Panc1 (cell line): ENCODE results near the gene SUMF2. TPM values are rescaled to one million over a fixed set of nuclear protein-coding genes. Genes with fewer than 3 reads are reported as not detected.

Experiments
- ATAC-seq: fragments of 200-7000 bp; cut with Tn5 transposase; 2 replicates; pipeline ENCODE4 v1.9.1; 2020; ENCODE audit warnings: mild to moderate bottlenecking, moderate library complexity
- BruUV-seq: library from RNA; stranded (reverse); fragments of 400-500 nt; replicated peaks from 2 replicates; lab custom pipeline; 2021; lab: Mats Ljungman, UMichigan
- CTCF ChIA-PET: fragments of 300-600 bp; sonication (Branson Sonifier 250); formaldehyde crosslinking; loops from one replicate; lab custom pipeline; 2022; ENCODE audit warnings: antibody characterized with exemption; lab: Charles Lee
- POLR2A ChIA-PET: fragments of 300-600 bp; sonication (Branson Sonifier 250); formaldehyde crosslinking; loops from one replicate; lab custom pipeline; 2022; ENCODE audit warnings: antibody characterized with exemption; lab: Charles Lee
- DNase-seq: peaks from one replicate; pipeline ENCODE4 v3.0.0-alpha.2; 2010; ENCODE audit warnings: low read depth, low spot score
- H3K27ac ChIP-seq: 2 replicates; pipeline ENCODE4 v1.5.1; 2011; ENCODE audit warnings: mild to moderate bottlenecking, low read length, inconsistent platforms
- H3K27me3 ChIP-seq: fragments of 200-500 bp; sonication (Bioruptor generic); 2 replicates; pipeline ENCODE4 v1.6.0; 2014; ENCODE audit warnings: low read length, inconsistent platforms; ENCODE audit not compliant: control insufficient read depth, insufficient read depth
- H3K36me3 ChIP-seq: fragments of 200-500 bp; sonication (Bioruptor generic); 2 replicates; pipeline ENCODE4 v1.5.1; 2014; ENCODE audit warnings: inconsistent platforms, mild to moderate bottlenecking, low read length, moderate library complexity; ENCODE audit not compliant: control insufficient read depth, insufficient read depth
- H3K4me1 ChIP-seq: 2 replicates; pipeline ENCODE4 v1.5.1; 2011; ENCODE audit warnings: inconsistent platforms, mild to moderate bottlenecking, low read length, moderate library complexity; ENCODE audit not compliant: control insufficient read depth, insufficient read depth
- H3K4me3 ChIP-seq, 2 experiments: 2 replicates each; pipeline ENCODE4 v1.5.1; 2011 to 2012; ENCODE audit warnings: low read depth in 2 of 2, low read length in 2 of 2, mild to moderate bottlenecking in 2 of 2, inconsistent platforms in 1 of 2, moderate library complexity in 1 of 2
- H3K9me3 ChIP-seq: fragments of 200-500 bp; sonication (Bioruptor generic); 2 replicates; pipeline ENCODE4 v1.5.1; 2014; ENCODE audit warnings: low read depth, mild to moderate bottlenecking, inconsistent platforms, low read length, moderate library complexity; ENCODE audit not compliant: control insufficient read depth, insufficient read depth
- CTCF ChIP-seq: fragments of 450-650 bp; IDR thresholded peaks from 2 replicates; pipeline ENCODE4 v1.5.1; 2017; ENCODE audit warnings: mild to moderate bottlenecking
- POLR2AphosphoS5 ChIP-seq: IDR thresholded peaks from 2 replicates; pipeline ENCODE4 v1.6.1; 2012; ENCODE audit warnings: mild to moderate bottlenecking, low read depth, low read length, moderate library complexity
- REST ChIP-seq, 2 experiments: IDR thresholded peaks; 2 replicates each; pipeline ENCODE4 v1.6.1; 2011 to 2012; ENCODE audit warnings: low read depth in 2 of 2, control low read depth in 1 of 2, low read length in 1 of 2, mild to moderate bottlenecking in 1 of 2, moderate library complexity in 1 of 2; ENCODE audit not compliant: insufficient read depth in 1 of 2
- SIN3A ChIP-seq: IDR thresholded peaks from 2 replicates; pipeline ENCODE4 v1.6.1; 2012; ENCODE audit warnings: low read depth, mild to moderate bottlenecking, low read length, moderate library complexity, borderline replicate concordance; ENCODE audit not compliant: insufficient read depth
- TCF7L2 ChIP-seq: IDR thresholded peaks from 2 replicates; pipeline ENCODE4 v1.6.1; 2011; ENCODE audit warnings: mild to moderate bottlenecking, low read depth, low read length, inconsistent platforms
- in situ Hi-C: cut with HindIII; loops from 2 replicates; pipeline ENCODE4 v1.10.0; 2016; ENCODE audit warnings: low sequenced_read_pairs, low pct_unique_long_range_greater_than_20kb
- intact Hi-C: fragments of 100-400 bp; cut with micrococcal nuclease; formaldehyde crosslinking; loops from one replicate; pipeline ENCODE4 v1.10.0; 2022; ENCODE audit not compliant: unreplicated experiment
- total RNA-seq: library from RNA; stranded (reverse); gene quantifications from one replicate; pipeline ENCODE4 v1.2.1, GENCODE V29; 2021; ENCODE audit not compliant: unreplicated experiment

The SUMF2 gene
- total RNA-seq, 1 experiment from 2014 or later, result 156 TPM

- Histone ChIP-seq H3K27me3 (no peaks in the 10 kb centered on the region), H3K36me3 (no peaks in the 10 kb centered on the region), H3K4me3 (no peak overlapping the region), H3K4me1 (no peaks in the 10 kb centered on the region), H3K9me3 (no peaks in the 10 kb centered on the region), H3K27ac (no peak overlapping the region)
- ChIA-PET CTCF (no interaction called here), POLR2A (no interaction called here)
- DNase-seq, result no peak
- TF ChIP-seq SIN3A (no peak), TCF7L2 (no peak), REST (IDR thresholded peaks at IDR 0.05; ENCODE audit: insufficient read depth in 1 of 2, low read depth in 2 of 2, low read length in 1 of 2) (no peak), POLR2AphosphoS5 (no peak), CTCF (no peak)
- in situ Hi-C loops (no loop called here), intact Hi-C loops (no loop called here)
- BruUV-seq, result no TSS peak
- no peak for ATAC-seq
Measured at GRCh38 chr7:56121440-56121839, 57.4 kb downstream of the SUMF2 start.

GRCh38 chr7:56124981-56125380, 60.9 kb downstream of the SUMF2 start:
- Histone ChIP-seq H3K27me3 (no peaks in the 10 kb centered on the region), H3K4me1 (no peaks in the 10 kb centered on the region), H3K36me3 (no peaks in the 10 kb centered on the region), H3K4me3 (no peak overlapping the region), H3K9me3 (no peaks in the 10 kb centered on the region), H3K27ac (no peak overlapping the region)
- no TSS peak for BruUV-seq
- intact Hi-C loops, result no loop called here
- ChIA-PET POLR2A (no interaction called here), CTCF (no interaction called here)
- ATAC-seq (0 out of 2 replicates have a peak, but pooled peaks have one; percentile 34), DNase-seq (no peak)
- TF ChIP-seq POLR2AphosphoS5 (no peak), TCF7L2 (no peak)
- in situ Hi-C loops, result no loop called here

GRCh38 chr7:56125831-56126230, 61.7 kb downstream of the SUMF2 start:
- Histone ChIP-seq H3K9me3 (no peaks in the 10 kb centered on the region), H3K27ac (no peak overlapping the region), H3K4me3 (no peak overlapping the region), H3K27me3 (no peaks in the 10 kb centered on the region), H3K4me1 (no peaks in the 10 kb centered on the region), H3K36me3 (no peaks in the 10 kb centered on the region)
- ATAC-seq (no peak), DNase-seq (no peak)
- no TSS peak for BruUV-seq
- in situ Hi-C loops (no loop called here), intact Hi-C loops (no loop called here)
- TF ChIP-seq REST (IDR thresholded peaks at IDR 0.05; ENCODE audit: insufficient read depth in 1 of 2, low read depth in 2 of 2, low read length in 1 of 2) (no peak), POLR2AphosphoS5 (no peak), SIN3A (no peak), CTCF (no peak), TCF7L2 (no peak)
- POLR2A ChIA-PET, result no interaction called here
- CTCF ChIA-PET, result no interaction called here
